ENCODE measurements around the gene HYDIN. TPM values are rescaled to one million over a fixed set of nuclear protein-coding genes. Genes with fewer than 3 reads are reported as not detected.

HYDIN gene
- total RNA-seq, 4 donors from 2014 or later, result 0.33 to 1.5 (median 0.44) TPM; not detected in 1

GRCh38 chr16:70781800-70782199, 448.7 kb downstream of the HYDIN start:
- no peak for TF ChIP-seq CTCF (IDR thresholded peaks at IDR 0.05; ENCODE audit: low read depth)

- TF ChIP-seq CTCF (IDR thresholded peaks at IDR 0.05; ENCODE audit: low read depth), result no peak
These were observed 450.0 kb downstream of the HYDIN start for GRCh38 chr16:70780546-70780945.

GRCh38 chr16:70779361-70779760, 451.2 kb downstream of the HYDIN start:
- TF ChIP-seq CTCF (IDR thresholded peaks at IDR 0.05; ENCODE audit: low read depth), result no peak

GRCh38 chr16:70778901-70779309, 451.6 kb downstream of the HYDIN start:
- no peak for TF ChIP-seq CTCF (IDR thresholded peaks at IDR 0.05; ENCODE audit: low read depth)

- no peak for TF ChIP-seq CTCF (IDR thresholded peaks at IDR 0.05; ENCODE audit: low read depth)
These were observed 452.5 kb downstream of the HYDIN start for GRCh38 chr16:70777973-70778406.

- no peak for TF ChIP-seq CTCF (IDR thresholded peaks at IDR 0.05; ENCODE audit: low read depth)
These were observed 453.0 kb downstream of the HYDIN start for GRCh38 chr16:70777496-70777895.

GRCh38 chr16:70775399-70775798, 455.1 kb downstream of the HYDIN start:
- no peak for TF ChIP-seq CTCF (IDR thresholded peaks at IDR 0.05; ENCODE audit: low read depth)
